HG03066 (cell line): Measurements from ENCODE around the gene CDC25B.
"Not testable (repeated sequence)": the region's sequence is repeated elsewhere in the genome, so short reads cannot be mapped to it uniquely, and the experiment has no call there.

Source experiments
- ATAC-seq: cut with Tn5 transposase; IDR thresholded peaks from one replicate; pipeline ENCODE4 v1.9.1; 2021; ENCODE audit warnings: low read depth; ENCODE audit not compliant: unreplicated experiment

Gene CDC25B

GRCh38 chr20:3821996-3822395 is 25.9 kb downstream of the CDC25B start:
- ATAC-seq = no peak

- ATAC-seq = no peak
Measured at GRCh38 chr20:3823881-3824280, 27.8 kb downstream of the CDC25B start.

GRCh38 chr20:3825526-3825925 is 29.4 kb downstream of the CDC25B start:
- ATAC-seq = no peak

GRCh38 chr20:3826420-3826819 is 30.3 kb downstream of the CDC25B start:
- ATAC-seq = no peak

GRCh38 chr20:3828798-3829197 is 32.7 kb downstream of the CDC25B start:
- no peak for ATAC-seq

GRCh38 chr20:3829891-3830290 is 33.8 kb downstream of the CDC25B start:
- not testable (repeated sequence) for ATAC-seq

- no peak for ATAC-seq
Measured at GRCh38 chr20:3836132-3836531, 40.0 kb downstream of the CDC25B start.

- ATAC-seq = no peak
Measured at GRCh38 chr20:3839328-3839727, 43.2 kb downstream of the CDC25B start.

- ATAC-seq = not testable (repeated sequence)
Measured at GRCh38 chr20:3840201-3840600, 44.1 kb downstream of the CDC25B start.

- no peak for ATAC-seq
Measured at GRCh38 chr20:3842348-3842930, 46.3 kb downstream of the CDC25B start.

- ATAC-seq = no peak
Measured at GRCh38 chr20:3843490-3843889, 47.4 kb downstream of the CDC25B start.

- ATAC-seq = not testable (repeated sequence)
Measured at GRCh38 chr20:3843990-3844619, 48.0 kb downstream of the CDC25B start.

- ATAC-seq = no peak
Measured at GRCh38 chr20:3846378-3846739, 50.2 kb downstream of the CDC25B start.

- ATAC-seq = peak; percentile 83
Measured at GRCh38 chr20:3846740-3847428, 50.8 kb downstream of the CDC25B start, which contains the start of gene MAVS. MAVS (plus strand) TSS chr20:3846834; CDS start chr20:3854625, 7,791 bp downstream.

- no peak for ATAC-seq
Measured at GRCh38 chr20:3847429-3847940, 51.4 kb downstream of the CDC25B start.

- ATAC-seq = no peak
Measured at GRCh38 chr20:3848565-3848964, 52.5 kb downstream of the CDC25B start.

- ATAC-seq = no peak
Measured at GRCh38 chr20:3854462-3854871, 58.4 kb downstream of the CDC25B start.
